GM12892 (cell line): ENCODE results near the gene LIG4.

Experiments
- POLR2A ChIP-seq: IDR thresholded peaks from 2 replicates; pipeline ENCODE4 v1.6.1; 2011; ENCODE audit warnings: low read depth, low read length, control low read depth
- POLR2AphosphoS5 ChIP-seq: IDR thresholded peaks from 2 replicates; pipeline ENCODE4 v1.6.1; 2011; ENCODE audit warnings: low read depth, low read length, control low read depth
- TAF1 ChIP-seq: IDR thresholded peaks from 2 replicates; pipeline ENCODE4 v1.6.1; 2011; ENCODE audit warnings: low read depth, mild to moderate bottlenecking, control low read depth, low read length, borderline replicate concordance

- TF ChIP-seq POLR2A (no peak), POLR2AphosphoS5 (no peak), TAF1 (no peak)
These were observed 12.4 kb upstream of the LIG4 start for GRCh38 chr13:108227651-108228272.
